GM18499 (cell line): Measurements from ENCODE around the gene BASP1.
"Not testable (repeated sequence)": the region's sequence is repeated elsewhere in the genome, so short reads cannot be mapped to it uniquely, and the experiment has no call there.

Source experiments
- ATAC-seq: cut with Tn5 transposase; IDR thresholded peaks from one replicate; pipeline ENCODE4 v1.9.1; 2021; ENCODE audit warnings: moderate number of reproducible peaks; ENCODE audit not compliant: insufficient read depth, unreplicated experiment

The BASP1 gene

DNA sequence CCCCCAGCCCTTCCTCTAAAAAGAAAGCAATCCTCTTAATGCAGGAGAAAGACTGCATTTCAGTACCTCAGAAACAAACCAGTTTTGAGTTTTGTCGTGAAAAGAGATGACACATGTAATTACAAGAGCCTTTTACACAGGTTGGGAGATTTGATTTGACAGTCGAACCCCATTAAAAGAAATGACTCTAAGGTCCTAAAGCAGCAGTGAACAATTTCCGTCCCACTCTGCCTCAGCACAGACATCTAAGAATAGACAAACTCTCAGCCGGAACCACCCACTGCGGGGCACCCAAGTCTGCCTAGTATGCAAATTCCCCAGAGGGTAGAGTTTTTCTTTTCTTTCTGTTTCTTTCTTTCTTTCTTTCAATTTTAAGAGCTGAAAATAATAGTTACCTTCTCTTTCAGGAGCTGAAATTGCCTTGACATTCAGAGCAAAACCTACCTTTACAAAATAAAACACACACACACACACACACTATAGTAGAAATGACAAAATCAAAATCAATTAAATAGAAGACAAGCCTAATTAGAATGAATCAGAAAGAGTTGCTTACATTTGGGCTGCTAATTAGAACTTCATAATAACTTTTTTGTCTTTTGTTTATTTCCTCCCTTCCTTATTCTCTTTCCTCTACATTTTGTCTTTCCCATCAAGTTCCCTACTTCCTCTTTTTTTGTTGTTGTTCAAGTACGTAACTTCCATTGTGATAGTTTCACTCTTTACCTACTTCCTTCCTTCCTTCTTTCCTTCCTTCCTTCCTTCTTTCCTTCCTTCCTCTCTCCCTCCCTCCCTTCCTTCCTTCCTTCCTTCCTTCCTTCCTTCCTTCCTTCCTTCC is 65.1 kb downstream of the BASP1 start:
- peak; percentile 97 for ATAC-seq

DNA sequence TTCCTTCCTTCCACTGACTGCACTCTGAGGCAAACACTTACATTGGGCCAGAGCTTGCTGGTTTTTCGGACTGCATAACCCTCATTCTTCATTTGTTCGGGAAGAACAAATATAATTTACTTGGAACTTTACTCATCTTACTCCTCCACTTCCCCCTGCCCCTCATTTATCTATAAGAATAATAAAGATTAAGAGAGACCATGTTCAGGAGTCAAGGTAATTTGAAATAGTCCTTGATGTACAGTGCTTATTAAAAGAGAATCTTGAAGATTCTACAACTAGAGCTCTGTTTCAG is 65.6 kb downstream of the BASP1 start:
- ATAC-seq, result no peak

DNA sequence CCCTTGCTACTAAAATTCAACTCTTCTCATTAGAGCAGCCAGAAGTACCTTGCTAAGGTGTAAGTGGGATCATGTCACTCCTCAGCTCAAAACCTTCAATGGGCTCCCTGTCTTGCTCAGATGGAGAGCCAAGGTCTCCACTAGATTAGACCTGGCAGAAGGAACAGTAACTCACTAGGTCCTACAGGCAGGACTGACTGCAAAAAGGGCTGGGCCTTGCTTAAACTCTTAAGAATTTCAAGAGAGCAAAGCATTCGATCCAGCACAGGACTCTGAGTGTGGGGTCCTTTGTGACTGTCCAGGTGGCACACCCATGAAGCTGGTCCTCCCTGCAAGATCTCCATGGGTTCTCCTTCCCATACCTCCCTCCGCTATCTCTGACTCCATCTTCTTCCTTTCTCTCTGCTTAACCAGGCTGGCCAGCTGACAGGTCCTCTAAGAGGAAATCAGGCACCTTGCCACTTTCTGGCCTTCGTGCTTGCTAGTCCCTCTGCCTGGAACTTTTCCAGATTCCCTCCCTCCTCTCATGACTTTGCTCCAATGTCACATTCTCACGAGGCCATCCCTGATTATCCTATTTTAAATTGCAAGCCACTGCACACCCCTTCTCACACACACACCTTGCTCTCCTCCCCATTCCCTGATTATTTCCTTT is 70.2 kb downstream of the BASP1 start:
- no peak for ATAC-seq

DNA sequence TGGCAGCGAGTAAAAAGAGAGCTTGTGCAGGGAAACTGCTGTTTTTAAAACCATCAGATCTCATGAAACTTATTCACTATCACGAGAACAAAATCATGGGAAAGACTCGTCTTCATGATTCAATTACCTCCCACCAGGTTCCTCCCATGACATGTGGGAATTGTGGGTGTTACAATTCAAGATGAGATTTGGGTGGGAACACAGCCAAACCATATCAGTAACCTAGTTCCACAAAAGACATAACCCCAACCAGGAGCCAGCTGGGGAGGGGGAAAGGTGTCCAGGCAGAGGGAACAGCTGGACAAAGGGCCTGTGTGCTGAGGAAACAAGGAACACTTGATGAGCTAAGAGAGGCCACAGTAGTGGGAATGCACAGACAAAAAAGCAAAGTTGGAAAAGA is 71.1 kb downstream of the BASP1 start:
- no peak for ATAC-seq

DNA sequence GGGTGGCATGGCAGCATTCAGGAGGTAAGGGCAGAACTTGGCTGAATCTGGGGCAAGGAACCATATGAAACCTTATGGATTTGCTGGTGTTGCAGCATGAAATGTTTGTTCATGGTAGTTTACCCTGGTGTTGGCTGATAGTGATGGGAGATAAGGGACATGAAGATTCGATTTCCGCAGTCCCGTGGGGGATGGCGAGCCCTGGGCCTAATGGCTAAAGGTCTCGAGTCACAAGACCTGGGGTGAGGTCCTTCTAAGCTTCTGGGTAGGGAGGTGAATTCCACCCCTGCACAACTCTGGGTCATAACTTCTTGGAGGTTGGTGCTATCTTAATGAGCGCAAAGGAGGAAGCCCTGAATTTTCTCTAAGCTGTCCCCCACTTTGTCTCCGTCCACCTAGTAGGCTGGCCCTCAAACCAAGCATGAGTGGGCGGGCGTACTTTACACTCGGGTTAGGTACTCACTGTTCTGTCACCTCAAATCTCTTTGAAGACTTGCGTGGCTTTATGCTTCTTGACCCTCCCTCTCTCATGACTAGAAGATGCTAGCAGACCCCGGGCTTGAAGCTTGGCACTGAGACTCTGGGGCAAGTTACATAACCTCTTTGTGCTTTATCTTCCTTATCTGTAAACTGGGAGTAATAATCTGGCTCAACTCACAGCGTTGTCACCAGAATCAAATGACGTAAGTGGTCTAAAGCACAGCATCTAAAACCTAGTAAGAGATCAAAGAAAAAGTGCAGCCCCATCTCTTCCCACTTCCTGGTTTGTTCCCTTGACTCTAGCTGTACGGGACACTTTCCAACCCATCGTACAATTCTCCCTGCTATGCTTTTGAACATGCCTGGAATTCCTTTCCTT is 72.5 kb downstream of the BASP1 start:
- no peak for ATAC-seq

DNA sequence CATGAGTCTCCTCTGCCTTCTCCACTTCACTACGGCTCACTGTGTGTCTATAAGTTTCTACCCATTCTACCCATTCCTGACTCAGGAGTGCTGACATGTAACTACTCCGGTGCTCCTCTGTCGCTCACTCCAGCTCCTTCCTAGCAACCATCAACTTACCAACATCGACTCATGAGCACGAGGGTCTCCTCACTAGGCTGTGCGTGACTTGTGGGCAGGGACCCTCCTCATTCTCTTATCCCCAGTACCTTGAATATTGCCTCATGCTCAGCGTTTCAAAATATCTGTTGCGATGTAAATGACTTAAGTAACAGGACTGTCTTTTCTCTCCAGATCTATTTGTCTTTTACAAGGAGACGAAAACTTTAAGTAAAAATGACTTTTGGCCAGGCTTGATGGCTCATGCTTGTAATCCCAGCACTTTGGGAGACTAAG is 73.1 kb downstream of the BASP1 start:
- no peak for ATAC-seq

DNA sequence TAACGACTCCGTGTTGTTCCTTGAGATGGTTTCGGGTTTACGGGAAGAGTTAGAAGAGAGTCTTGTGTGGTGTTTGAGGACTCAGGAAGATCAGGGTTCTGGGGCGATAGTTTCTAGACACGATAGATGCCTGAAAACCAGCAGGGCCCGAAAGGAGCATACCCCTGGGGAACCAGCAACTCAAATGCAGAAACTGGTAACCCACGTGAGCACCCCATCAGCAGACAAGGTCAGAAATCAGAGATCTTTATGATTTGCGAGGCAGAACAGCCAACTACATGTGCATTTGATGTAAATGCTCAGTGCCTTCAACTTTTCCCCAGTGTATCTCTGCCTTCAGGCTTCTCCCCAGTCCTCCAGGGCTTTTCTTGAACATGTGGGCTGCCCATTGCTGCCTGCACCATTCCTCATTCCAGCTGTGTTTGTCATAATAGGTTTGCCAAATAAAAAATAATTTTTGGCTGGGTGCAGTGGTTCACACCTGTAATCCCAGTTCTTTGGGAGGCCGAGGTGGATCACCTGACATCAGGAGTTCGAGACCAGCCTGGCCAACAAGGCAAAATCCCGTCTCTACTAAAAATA is 75.1 kb downstream of the BASP1 start:
- ATAC-seq, result no peak

DNA sequence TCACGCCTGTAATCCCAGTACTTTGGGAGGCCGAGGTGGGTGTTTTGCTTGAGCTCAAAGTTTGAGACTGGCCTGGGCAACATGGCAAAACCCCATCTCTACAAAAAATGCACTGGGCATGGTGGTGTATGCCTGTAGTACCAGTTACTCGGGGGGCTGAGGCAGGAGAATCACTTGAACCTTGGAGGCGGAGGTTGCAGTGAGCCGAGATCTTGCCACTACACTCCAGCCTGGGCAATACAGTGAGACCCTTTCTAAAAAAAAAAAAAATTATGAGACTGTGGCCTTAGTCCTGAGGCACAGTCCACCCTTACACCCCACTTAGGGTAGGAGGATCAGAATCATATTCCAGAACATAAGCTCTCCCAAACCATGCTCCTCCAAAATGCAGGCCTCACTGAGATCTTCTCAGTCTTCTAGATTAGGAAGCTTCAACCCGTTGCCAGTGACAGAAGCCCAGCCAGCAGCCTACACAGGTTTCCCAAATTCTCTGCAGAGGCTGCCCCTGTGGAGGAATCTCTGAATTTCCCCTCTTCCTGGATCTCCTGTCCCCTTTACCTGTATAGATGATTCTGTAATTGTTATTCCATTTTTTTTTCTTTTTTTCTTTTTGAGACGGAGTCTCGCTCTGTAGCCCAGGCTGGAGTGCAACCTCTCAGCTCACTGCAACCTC is 77.3 kb downstream of the BASP1 start:
- no peak for ATAC-seq

DNA sequence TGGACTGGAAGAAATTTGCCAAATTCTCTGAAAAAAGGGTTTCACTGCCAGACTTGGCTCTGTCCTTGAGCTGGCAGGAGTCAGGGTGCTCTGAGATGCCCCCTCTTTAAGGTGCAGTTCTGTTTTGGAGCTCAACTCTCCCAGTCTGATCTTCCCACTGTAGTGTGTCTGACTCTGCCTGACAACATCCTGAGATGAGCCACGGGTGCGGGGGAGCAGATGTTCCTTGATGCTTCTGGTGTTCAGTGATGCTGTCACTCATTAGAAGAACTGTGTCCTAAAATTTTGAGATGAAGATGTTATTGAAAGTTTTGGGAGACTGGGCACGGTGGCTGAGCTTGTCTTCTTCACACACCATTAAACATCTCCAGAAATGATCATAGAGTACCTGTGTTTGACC is 78.2 kb downstream of the BASP1 start:
- no peak for ATAC-seq

DNA sequence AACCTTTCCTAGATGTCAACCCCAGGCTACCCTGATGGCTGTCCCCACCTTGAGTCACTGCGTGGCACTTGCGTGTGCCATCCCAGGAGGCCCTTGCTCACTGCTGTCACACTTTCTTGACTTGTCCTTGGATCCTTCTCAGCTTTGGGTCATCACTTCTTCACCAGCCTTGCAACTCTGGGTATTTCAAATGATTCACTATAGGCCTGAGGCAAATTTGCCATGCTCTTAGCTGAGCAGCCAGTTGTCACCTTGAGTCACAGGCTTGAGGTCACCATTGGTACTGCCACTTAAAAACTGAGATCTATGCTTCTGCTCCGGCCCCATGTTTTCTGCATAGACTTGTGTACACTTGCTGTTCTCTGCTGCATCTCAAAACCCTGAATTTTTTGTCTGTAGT is 84.7 kb downstream of the BASP1 start:
- ATAC-seq, result no peak

DNA sequence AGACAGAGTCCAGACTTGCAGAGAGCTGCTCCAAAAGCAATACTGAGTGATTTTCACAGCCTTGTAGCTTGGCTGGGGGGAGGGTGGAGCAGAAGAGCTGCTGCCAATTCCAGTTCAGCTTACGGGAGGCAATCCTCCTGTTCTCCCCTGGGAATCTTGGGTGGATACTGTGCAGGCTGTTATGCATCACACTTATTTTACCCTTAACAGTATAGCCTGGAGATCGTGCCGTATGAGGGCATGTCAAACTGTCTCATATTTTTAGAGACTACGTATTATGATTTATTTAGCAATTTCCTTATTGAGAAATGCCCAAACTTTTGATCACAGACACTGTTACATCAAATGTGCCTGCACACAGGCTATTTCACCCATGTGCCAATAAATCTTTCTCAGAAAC is 85.2 kb downstream of the BASP1 start:
- ATAC-seq, result no peak

DNA sequence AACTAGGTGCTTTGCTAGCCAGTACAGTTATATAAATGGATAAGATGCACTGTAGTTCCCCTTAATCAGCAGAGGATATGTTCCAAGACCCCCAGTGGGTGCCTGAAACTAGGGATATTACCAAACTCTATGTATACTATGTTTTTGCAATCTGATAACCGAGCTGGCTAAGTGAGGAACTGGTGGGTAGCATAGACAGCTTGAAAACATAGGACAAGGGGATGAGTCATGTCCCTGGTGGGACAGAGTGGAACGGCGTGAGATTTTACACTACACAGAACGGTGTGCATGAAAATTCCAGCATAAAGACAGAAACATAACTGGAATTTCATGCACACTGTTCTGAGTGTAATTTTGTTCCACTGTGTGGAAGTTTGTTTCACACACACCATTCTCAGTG is 86.9 kb downstream of the BASP1 start:
- ATAC-seq, result no peak

DNA sequence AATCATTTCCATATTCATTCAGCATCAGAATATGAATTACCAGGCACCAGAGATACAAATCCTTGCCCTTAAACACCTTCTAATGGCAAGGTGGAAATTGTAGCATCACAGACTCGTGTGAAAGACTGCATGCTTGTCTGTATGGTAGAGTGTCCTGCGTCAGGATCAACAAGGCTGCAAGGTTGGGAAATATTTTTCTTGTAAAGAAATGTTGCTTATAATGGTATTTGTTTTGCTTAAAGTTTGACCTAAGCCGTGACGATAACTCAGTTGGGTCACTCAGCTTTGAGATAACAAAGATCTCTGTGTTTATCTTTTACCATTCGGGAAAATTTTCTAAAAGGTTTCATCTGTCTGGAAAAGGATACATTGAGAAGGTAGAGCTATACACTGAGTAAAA is 87.6 kb downstream of the BASP1 start:
- ATAC-seq, result no peak

DNA sequence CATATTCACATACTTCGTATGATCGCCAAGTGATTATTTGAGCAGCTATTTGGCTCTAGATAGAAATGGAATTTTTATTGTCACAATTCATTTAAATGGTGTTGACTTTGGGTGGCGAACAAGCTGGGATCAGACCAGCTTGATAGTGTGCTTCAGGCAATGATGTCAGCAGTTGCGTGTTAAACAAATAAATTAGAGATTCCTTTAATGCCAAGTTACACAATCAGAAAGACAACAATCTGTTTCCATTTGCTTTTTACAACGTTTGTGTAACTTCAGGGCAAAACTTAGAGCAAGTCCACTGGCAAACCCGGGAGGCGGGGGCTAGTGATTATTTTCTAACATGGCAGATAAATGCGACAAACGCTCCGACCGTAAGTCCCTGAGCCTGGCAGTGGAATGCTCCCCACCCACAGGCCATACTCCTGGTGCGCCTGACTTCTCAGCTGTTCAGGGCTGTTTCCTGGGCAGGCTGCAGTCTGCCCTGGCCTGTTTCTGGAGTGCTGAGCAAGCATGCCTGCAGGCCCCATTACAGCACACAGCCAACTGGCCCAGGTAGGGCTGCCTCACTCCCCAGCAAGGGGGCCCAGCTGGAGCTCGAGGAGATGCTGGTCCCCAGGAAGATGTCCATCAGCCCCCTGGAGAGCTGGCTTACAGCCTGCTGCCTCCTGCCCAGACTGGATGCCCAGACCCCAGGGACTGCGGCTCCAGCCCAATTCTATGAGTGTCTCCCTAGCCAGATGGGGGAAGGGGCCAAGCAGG is 88.7 kb downstream of the BASP1 start:
- ATAC-seq, result no peak

DNA sequence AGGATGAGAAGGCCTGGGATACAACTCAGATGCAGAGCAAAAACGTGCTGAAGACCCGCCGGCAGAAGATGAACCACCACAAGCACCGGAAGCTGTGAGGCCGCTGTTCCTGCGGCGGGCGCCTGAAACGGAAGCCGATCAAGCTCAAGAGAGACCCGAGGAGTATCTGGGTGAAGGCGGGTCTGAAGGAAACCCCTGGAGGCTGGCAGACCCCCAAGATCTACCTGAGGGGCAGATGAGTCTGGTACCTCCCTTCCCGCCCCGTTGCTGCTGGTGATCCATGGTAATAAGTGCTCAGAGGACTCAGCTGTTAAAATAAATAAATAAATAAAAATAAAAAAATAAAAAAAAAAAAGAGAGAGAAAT is 89.3 kb downstream of the BASP1 start:
- ATAC-seq, result no peak

DNA sequence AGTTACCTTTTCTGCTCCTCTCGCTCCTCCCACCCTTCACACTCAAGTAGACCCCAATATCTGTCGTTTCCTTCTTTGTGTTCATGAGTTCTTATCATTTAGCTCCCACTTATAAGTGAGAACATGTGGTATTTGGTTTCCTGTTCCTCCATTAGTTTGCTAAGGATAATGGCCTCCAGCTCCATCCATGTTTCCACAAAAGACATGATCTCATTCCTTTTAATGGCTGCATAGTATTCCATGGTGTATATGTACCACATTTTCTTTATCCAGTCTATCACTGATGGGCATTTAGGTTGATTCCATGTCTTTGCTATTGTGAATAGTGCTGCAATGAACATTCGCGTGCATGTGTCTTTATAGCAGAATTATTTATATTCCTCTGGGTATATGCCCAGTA is 90.0 kb downstream of the BASP1 start:
- not testable (repeated sequence) for ATAC-seq

DNA sequence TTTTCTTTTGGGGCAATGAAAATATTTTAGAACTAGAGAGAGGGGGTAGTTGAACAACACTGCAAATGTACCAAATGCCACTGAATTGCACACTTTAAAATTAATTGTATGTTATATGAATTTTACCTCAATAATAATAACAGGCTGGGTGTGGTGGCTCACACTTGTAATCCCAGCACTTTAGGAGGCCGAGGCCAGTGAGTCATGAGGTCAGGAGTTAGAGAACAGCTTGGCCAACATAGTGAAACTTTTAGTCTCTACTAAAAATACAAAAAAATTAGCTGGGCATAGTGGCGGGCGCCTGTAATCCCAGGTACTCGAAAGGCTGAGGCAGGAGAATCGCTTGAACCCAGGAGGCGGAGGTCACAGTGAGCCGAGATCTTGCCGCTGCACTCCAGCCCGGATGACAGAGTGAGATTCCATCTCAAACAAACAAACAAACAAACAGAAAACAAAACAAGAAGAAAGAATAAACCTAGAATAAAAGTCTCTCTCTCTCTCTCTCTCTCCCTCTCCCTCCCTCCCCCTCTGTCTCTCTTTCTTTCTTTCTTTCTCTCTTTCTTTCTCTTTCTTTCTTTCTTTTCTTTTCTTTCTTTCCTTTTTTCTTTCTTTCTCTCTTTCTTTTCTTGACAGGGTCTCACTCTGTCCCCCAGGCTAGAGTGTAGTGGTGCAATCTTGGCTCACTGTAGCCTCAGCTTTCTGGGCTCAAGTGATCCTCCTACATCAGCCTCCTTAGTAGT is 91.1 kb downstream of the BASP1 start:
- ATAC-seq, result no peak

DNA sequence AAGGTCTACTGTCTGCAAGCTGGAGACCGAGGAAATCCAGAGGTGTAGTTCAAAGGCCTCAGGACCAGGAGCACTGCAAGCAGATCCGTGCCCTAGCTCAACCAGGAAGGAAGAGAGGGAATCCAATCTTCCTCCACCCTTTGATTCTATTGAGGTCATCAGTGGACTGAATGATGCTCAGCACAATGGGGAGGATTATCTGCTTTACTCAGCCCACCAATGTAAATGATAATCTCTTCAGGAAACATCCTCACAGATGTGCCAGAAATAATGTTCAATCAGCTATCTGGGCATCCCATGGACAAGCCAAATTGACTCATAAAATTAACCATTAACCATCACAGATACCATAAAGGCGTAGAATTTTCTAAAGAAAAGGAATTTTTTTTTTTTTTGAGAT is 92.0 kb downstream of the BASP1 start:
- no peak for ATAC-seq

DNA sequence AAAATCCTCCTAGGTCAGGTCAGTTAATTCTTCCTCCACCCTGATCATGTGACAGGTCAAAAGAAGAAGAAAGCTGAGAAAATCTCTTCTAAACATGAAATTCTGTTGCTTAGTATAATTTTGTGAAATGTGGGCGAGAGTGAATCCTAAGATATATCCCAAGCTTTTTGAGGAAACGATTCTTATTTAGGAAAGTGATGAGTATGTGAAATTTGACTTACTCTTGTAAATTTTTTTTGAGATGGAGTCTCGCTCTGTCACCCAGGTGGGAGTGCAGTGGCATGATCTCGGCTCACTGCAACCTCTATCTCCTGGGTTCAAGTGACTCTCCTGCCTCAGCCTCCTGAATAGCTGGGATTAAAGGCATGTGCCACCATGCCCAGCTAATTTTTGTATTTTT is 93.1 kb downstream of the BASP1 start:
- ATAC-seq, result not testable (repeated sequence)
